HCT116 (cell line): Measurements from ENCODE around the gene EMILIN1. TPM values are rescaled to one million over a fixed set of nuclear protein-coding genes. Genes with fewer than 3 reads are reported as not detected.

Experiments
- ATAC-seq: fragments of 200-7000 bp; cut with Tn5 transposase; 2 replicates; pipeline ENCODE4 v1.9.1; 2020; ENCODE audit warnings: mild to moderate bottlenecking, moderate library complexity
- BruUV-seq: library from RNA; stranded (reverse); fragments of 400-500 nt; replicated peaks from 2 replicates; lab custom pipeline; 2021; lab: Mats Ljungman, UMichigan
- CTCF ChIA-PET: fragments of 300-600 bp; sonication (Branson Sonifier 250); formaldehyde crosslinking; loops from one replicate; lab custom pipeline; 2021; ENCODE audit warnings: antibody characterized with exemption; lab: Charles Lee
- POLR2A ChIA-PET: fragments of 300-600, 350-600 bp; sonication (Branson Sonifier 250); formaldehyde crosslinking; loops from one replicate; lab custom pipeline; 2021; ENCODE audit warnings: antibody characterized with exemption; lab: Charles Lee
- RAD21 ChIA-PET, 2 experiments: fragments of 300-600 bp; sonication (Branson Sonifier 250); formaldehyde crosslinking; loops; one replicate each; lab custom pipeline; 2023; ENCODE audit warnings: low total read pairs in 2 of 2; ENCODE audit not compliant: uncharacterized antibody in 2 of 2, unreplicated experiment in 2 of 2, low non-redundant PET in 1 of 2; lab: Charles Lee
- DNase-seq: peaks from one replicate; pipeline ENCODE4 v3.0.0-alpha.2; 2010; ENCODE audit warnings: low read depth, low spot score
- H2AFZ ChIP-seq: fragments of 200-600 bp; shearing (Covaris generic), sonication (generic); 2 replicates; pipeline ENCODE4 v1.6.1; 2017; ENCODE audit warnings: low read depth, mixed run types, mixed read lengths, antibody characterized with exemption, low read length; ENCODE audit not compliant: poor library complexity, severe bottlenecking
- H3K27ac ChIP-seq: 2 replicates; pipeline ENCODE4 v1.5.1; 2012; ENCODE audit warnings: low read depth, low read length
- H3K27me3 ChIP-seq: fragments of 200-600 bp; sonication (generic); 2 replicates; pipeline ENCODE4 v1.6.1; 2016; ENCODE audit warnings: mixed run types, low read length, mixed read lengths; ENCODE audit not compliant: insufficient read depth
- H3K36me3 ChIP-seq, 2 experiments: fragments of 200-500 bp in 1 of 2; fragments of 200-600 bp in 1 of 2; sonication (Bioruptor generic) in 1 of 2; sonication (generic) in 1 of 2; 2 replicates each; pipeline versions ENCODE4 v1.5.1 to v1.6.1; 2014 to 2016; ENCODE audit warnings: low read length in 2 of 2, inconsistent platforms in 1 of 2, mixed read lengths in 1 of 2, mixed run types in 1 of 2; ENCODE audit not compliant: insufficient read depth in 2 of 2, control insufficient read depth in 1 of 2
- H3K4me1 ChIP-seq, 2 experiments: fragments of 200-600 bp in 1 of 2; sonication (generic) in 1 of 2; 2 replicates each; pipeline versions ENCODE4 v1.5.1 to v1.6.1; 2012 to 2017; ENCODE audit warnings: low read length in 2 of 2, inconsistent platforms in 1 of 2, mild to moderate bottlenecking in 1 of 2, mixed read lengths in 1 of 2, mixed run types in 1 of 2, moderate library complexity in 1 of 2; ENCODE audit not compliant: insufficient read depth in 2 of 2, control insufficient read depth in 1 of 2
- H3K4me2 ChIP-seq: fragments of 200-600 bp; sonication (generic); 2 replicates; pipeline ENCODE4 v1.6.1; 2017; ENCODE audit warnings: mixed run types, low read length, mixed read lengths
- H3K4me3 ChIP-seq, 2 experiments: fragments of 200-600 bp in 1 of 2; sonication (generic) in 1 of 2; replicated peaks in 1 of 2; 2 replicates each; pipeline ENCODE4 v1.5.1; 2011 to 2016; ENCODE audit warnings: low read length in 2 of 2, control low read depth in 1 of 2, low read depth in 1 of 2, mild to moderate bottlenecking in 1 of 2, mixed read lengths in 1 of 2, mixed run types in 1 of 2
- H3K79me2 ChIP-seq: fragments of 200-600 bp; sonication (generic); 2 replicates; pipeline ENCODE4 v1.6.1; 2017; ENCODE audit warnings: mild to moderate bottlenecking, mixed run types, low read length, moderate library complexity, mixed read lengths; ENCODE audit not compliant: insufficient read depth
- H3K9ac ChIP-seq: fragments of 200-600 bp; sonication (generic); 2 replicates; pipeline ENCODE4 v1.6.1; 2016; ENCODE audit warnings: low read length, mixed read lengths
- H3K9me2 ChIP-seq: fragments of 200-600 bp; sonication (generic), shearing (Covaris generic); 2 replicates; pipeline ENCODE4 v1.6.1; 2017; ENCODE audit warnings: mixed run types, mild to moderate bottlenecking, moderate library complexity; ENCODE audit not compliant: insufficient read depth
- H3K9me3 ChIP-seq, 2 experiments: fragments of 200-500 bp in 1 of 2; fragments of 200-600 bp in 1 of 2; sonication (Bioruptor generic) in 1 of 2; sonication (generic) in 1 of 2; 2 replicates each; pipeline ENCODE4 v1.6.1; 2014 to 2017; ENCODE audit warnings: low read length in 2 of 2, mixed read lengths in 2 of 2, inconsistent platforms in 1 of 2, low read depth in 1 of 2, mild to moderate bottlenecking in 1 of 2, mixed run types in 1 of 2, moderate library complexity in 1 of 2; ENCODE audit not compliant: control insufficient read depth in 1 of 2, insufficient read depth in 1 of 2
- H4K20me1 ChIP-seq: fragments of 200-600 bp; sonication (generic), shearing (Covaris generic); 2 replicates; pipeline ENCODE4 v1.6.1; 2017; ENCODE audit warnings: mixed run types, mild to moderate bottlenecking, moderate library complexity; ENCODE audit not compliant: insufficient read depth
- CTCF ChIP-seq, 3 experiments: fragments of 200-600 bp in 1 of 3; sonication (generic) in 1 of 3; IDR thresholded peaks in 2 of 3; conservative IDR thresholded peaks in 1 of 3; 2 replicates each; pipeline ENCODE4 v1.5.1; 2012 to 2017; ENCODE audit warnings: low read depth in 2 of 3, low read length in 2 of 3, antibody characterized with exemption in 1 of 3, borderline replicate concordance in 1 of 3, control low read depth in 1 of 3, mild to moderate bottlenecking in 1 of 3, mixed read lengths in 1 of 3, mixed run types in 1 of 3, moderate library complexity in 1 of 3; ENCODE audit not compliant: insufficient read depth in 1 of 3
- RAD21 ChIP-seq: IDR thresholded peaks from 2 replicates; pipeline ENCODE4 v1.6.1; 2012; ENCODE audit warnings: low read depth, mild to moderate bottlenecking
- ZBTB33 ChIP-seq: IDR thresholded peaks from 2 replicates; pipeline ENCODE4 v1.6.1; 2011; ENCODE audit warnings: mild to moderate bottlenecking, low read length, moderate library complexity; ENCODE audit not compliant: insufficient replicate concordance; ENCODE audit errors: extremely low read depth
- intact Hi-C: fragments of 100-400 bp; cut with micrococcal nuclease; formaldehyde crosslinking; loops from 2 replicates; pipeline ENCODE4 v1.10.0; 2022
- total RNA-seq: library from RNA; stranded (reverse); gene quantifications from one replicate; pipeline ENCODE4 v1.2.1, GENCODE V29; 2021; ENCODE audit not compliant: unreplicated experiment

EMILIN1 gene
- total RNA-seq, 1 experiment from 2014 or later = 0.59 TPM

- BruUV-seq = no TSS peak
- Histone ChIP-seq H3K4me3 (no peak overlapping the region), H2AFZ (no peak overlapping the region), H3K36me3 (peaks cover 9 to 17% of the 10 kb centered on the region in 2 experiments; a peak in 2 of 4 replicates), H4K20me1 (no peaks in the 10 kb centered on the region), H3K9me2 (no peaks in the 10 kb centered on the region), H3K9ac (no peak overlapping the region), H3K27ac (no peak overlapping the region), H3K4me1 (no peaks in the 10 kb centered on the region), H3K9me3 (no peaks in the 10 kb centered on the region), H3K4me2 (no peak overlapping the region), H3K27me3 (no peaks in the 10 kb centered on the region), H3K79me2 (no peaks in the 10 kb centered on the region)
- ATAC-seq (no peak), DNase-seq (no peak)
- intact Hi-C loops = no loop called here
- ChIA-PET POLR2A (interaction anchor here (1.1 kb wide), 1 partner anchor 9 kb away, joined by 3 read pairs; no protein-coding TSS in a partner anchor), RAD21 (no interaction called here), CTCF (no interaction called here)
- TF ChIP-seq ZBTB33 = no peak
- TF ChIP-seq RAD21 = no peak
These were observed 19.1 kb upstream of the EMILIN1 start for GRCh38 chr2:27059141-27059820.

GRCh38 chr2:27060323-27060722, 18.1 kb upstream of the EMILIN1 start:
- intact Hi-C loops = no loop called here
- Histone ChIP-seq H3K27ac (no peak overlapping the region), H3K4me1 (no peaks in the 10 kb centered on the region), H4K20me1 (no peaks in the 10 kb centered on the region), H3K79me2 (no peaks in the 10 kb centered on the region), H3K27me3 (no peaks in the 10 kb centered on the region), H3K36me3 (peaks cover 6 to 11% of the 10 kb centered on the region in 2 experiments; a peak in 2 of 4 replicates), H3K4me2 (no peak overlapping the region), H3K4me3 (no peak overlapping the region), H3K9ac (no peak overlapping the region), H3K9me2 (no peaks in the 10 kb centered on the region), H3K9me3 (no peaks in the 10 kb centered on the region), H2AFZ (no peak overlapping the region)
- POLR2A ChIA-PET = no interaction called here
- TF ChIP-seq CTCF (IDR thresholded peaks at IDR 0.05 in 2 of 3, conservative IDR thresholded peaks at IDR 0.05 in 1 of 3; ENCODE audit: borderline replicate concordance in 1 of 3, insufficient read depth in 1 of 3, low read depth in 2 of 3, low read length in 2 of 3) = no peak
- CTCF ChIA-PET = no interaction called here
- DNase-seq (no peak), ATAC-seq (no peak)
- BruUV-seq = no TSS peak
- RAD21 ChIA-PET = no interaction called here
